WTC11 (cell line): Measurements from ENCODE around the gene POLE2. TPM values are rescaled to one million over a fixed set of nuclear protein-coding genes. Genes with fewer than 3 reads are reported as not detected.

Experiments
- ATAC-seq: fragments of 200-7000 bp; cut with Tn5 transposase; 2 replicates; pipeline ENCODE4 v1.10.0; 2021; ENCODE audit warnings: mild to moderate bottlenecking, moderate library complexity
- CTCF ChIA-PET: fragments of 300-600 bp; sonication (Branson Sonifier 250); formaldehyde crosslinking; loops from one replicate; lab custom pipeline; 2021; ENCODE audit warnings: antibody characterized with exemption; lab: Charles Lee
- POLR2A ChIA-PET: fragments of 350-600 bp; sonication (Branson Sonifier 250); formaldehyde crosslinking; loops from one replicate; lab custom pipeline; 2021; ENCODE audit warnings: antibody characterized with exemption; lab: Charles Lee
- DNase-seq: peaks from one replicate; pipeline ENCODE4 v3.0.0; 2021; ENCODE audit warnings: low spot score
- H3K27ac Mint-ChIP-seq: 2 replicates; pipeline ENCODE4 v1.8.0; 2021; ENCODE audit warnings: mixed read lengths
- H3K27me3 Mint-ChIP-seq: 2 replicates; pipeline ENCODE4 v1.8.0; 2021; ENCODE audit warnings: low read depth, mild to moderate bottlenecking, moderate library complexity, mixed read lengths
- H3K36me3 Mint-ChIP-seq: 2 replicates; pipeline ENCODE4 v1.8.0; 2021; ENCODE audit warnings: mixed read lengths
- H3K4me1 Mint-ChIP-seq: 2 replicates; pipeline ENCODE4 v1.8.0; 2022; ENCODE audit warnings: mixed read lengths
- H3K4me3 Mint-ChIP-seq: 2 replicates; pipeline ENCODE4 v1.8.0; 2021; ENCODE audit warnings: mild to moderate bottlenecking, moderate library complexity, mixed read lengths
- H3K9me3 Mint-ChIP-seq: 2 replicates; pipeline ENCODE4 v1.8.0; 2021; ENCODE audit warnings: mixed read lengths
- ATF1 ChIP-seq: sonication (generic); formaldehyde crosslinking; IDR thresholded peaks from 2 replicates; pipeline ENCODE4 v1.8.1; 2023; ENCODE audit warnings: mild to moderate bottlenecking, moderate library complexity, missing genetic modification reagents
- ETV6 ChIP-seq: sonication (generic); formaldehyde crosslinking; IDR thresholded peaks from 2 replicates; pipeline ENCODE4 v1.8.1; 2022; ENCODE audit warnings: mild to moderate bottlenecking, missing genetic modification reagents
- GABPB1 ChIP-seq: sonication (generic); formaldehyde crosslinking; IDR thresholded peaks from 2 replicates; pipeline ENCODE4 v1.8.1; 2023; ENCODE audit warnings: mild to moderate bottlenecking, missing genetic modification reagents
- GRHL2 ChIP-seq: fragments of 250-450 bp; sonication (Bioruptor Pico); IDR thresholded peaks from 2 replicates; pipeline ENCODE4 v1.8.0; 2022; ENCODE audit warnings: mild to moderate bottlenecking, moderate library complexity; ENCODE audit not compliant: insufficient replicate concordance, severe bottlenecking
- HMGA2 ChIP-seq: fragments of 250-450 bp; sonication (Bioruptor Pico); IDR thresholded peaks from 2 replicates; pipeline ENCODE4 v1.4.0; 2021; ENCODE audit warnings: mild to moderate bottlenecking, moderate library complexity
- NFATC4 ChIP-seq: fragments of 250-450 bp; sonication (Bioruptor Pico); IDR thresholded peaks from 2 replicates; pipeline ENCODE4 v1.9.0; 2021; ENCODE audit warnings: mild to moderate bottlenecking
- NFYB ChIP-seq: sonication (generic); formaldehyde crosslinking; conservative IDR thresholded peaks from 2 replicates; pipeline ENCODE4 v1.8.0; 2022; ENCODE audit warnings: low read depth, missing genetic modification reagents
- OVOL2 ChIP-seq: fragments of 250-450 bp; sonication (Bioruptor Pico); IDR thresholded peaks from 2 replicates; pipeline ENCODE4 v1.9.0; 2021; ENCODE audit warnings: mild to moderate bottlenecking, borderline replicate concordance
- SOX15 ChIP-seq: fragments of 250-450 bp; sonication (Bioruptor Pico); IDR thresholded peaks from 2 replicates; pipeline ENCODE4 v1.9.0; 2021; ENCODE audit warnings: mild to moderate bottlenecking
- SP1 ChIP-seq: sonication (generic); formaldehyde crosslinking; conservative IDR thresholded peaks from 2 replicates; pipeline ENCODE4 v1.8.1; 2022; ENCODE audit warnings: missing genetic modification reagents
- TCF7 ChIP-seq: sonication (generic); formaldehyde crosslinking; IDR thresholded peaks from 2 replicates; pipeline ENCODE4 v1.8.0; 2022; ENCODE audit warnings: mild to moderate bottlenecking, low read depth, missing genetic modification reagents, moderate library complexity
- TEAD4 ChIP-seq: sonication (generic); formaldehyde crosslinking; IDR thresholded peaks from 2 replicates; pipeline ENCODE4 v1.8.0; 2022; ENCODE audit warnings: mild to moderate bottlenecking, missing genetic modification reagents
- ZNF138 ChIP-seq: sonication (generic); formaldehyde crosslinking; conservative IDR thresholded peaks from 2 replicates; pipeline ENCODE4 v1.8.1; 2022; ENCODE audit warnings: mild to moderate bottlenecking, moderate library complexity, missing genetic modification reagents
- ZNF263 ChIP-seq: sonication (generic); formaldehyde crosslinking; IDR thresholded peaks from 2 replicates; pipeline ENCODE4 v1.8.1; 2022; ENCODE audit warnings: low read depth, mild to moderate bottlenecking, moderate library complexity, missing genetic modification reagents
- ZNF671 ChIP-seq: fragments of 250-450 bp; sonication (Bioruptor Pico); IDR thresholded peaks from 2 replicates; pipeline ENCODE4 v1.8.0; 2021; ENCODE audit warnings: mild to moderate bottlenecking
- total RNA-seq: library from RNA; stranded (reverse); gene quantifications from 3 replicates; pipeline ENCODE4 v1.2.3, GENCODE V29; 2021
- TF ChIP-seq, protein P1 (sequence below): sonication (generic); formaldehyde crosslinking; IDR thresholded peaks from 2 replicates; pipeline ENCODE4 v1.8.0; 2022; ENCODE audit warnings: mild to moderate bottlenecking, missing genetic modification reagents
- TF ChIP-seq, protein P2 (sequence below): fragments of 250-450 bp; sonication (Bioruptor Pico); IDR thresholded peaks from 2 replicates; pipeline ENCODE4 v1.8.0; 2021; ENCODE audit warnings: mild to moderate bottlenecking
- TF ChIP-seq, protein P3 (sequence below): sonication (generic); formaldehyde crosslinking; IDR thresholded peaks from 2 replicates; pipeline ENCODE4 v1.8.0; 2023; ENCODE audit warnings: missing genetic modification reagents
- TF ChIP-seq, protein P4 (sequence below): sonication (generic); formaldehyde crosslinking; IDR thresholded peaks from 2 replicates; pipeline ENCODE4 v1.8.1; 2022; ENCODE audit warnings: missing genetic modification reagents, borderline replicate concordance
- TF ChIP-seq, protein P5 (sequence below): sonication (generic); formaldehyde crosslinking; IDR thresholded peaks from 2 replicates; pipeline ENCODE4 v1.8.1; 2023; ENCODE audit warnings: mild to moderate bottlenecking, missing genetic modification reagents, borderline replicate concordance
- TF ChIP-seq, protein P6 (sequence below): sonication (generic); formaldehyde crosslinking; IDR thresholded peaks from 2 replicates; pipeline ENCODE4 v1.8.1; 2023; ENCODE audit warnings: mild to moderate bottlenecking, missing genetic modification reagents, moderate library complexity
- TF ChIP-seq, protein P7 (sequence below): sonication (generic); formaldehyde crosslinking; IDR thresholded peaks from 2 replicates; pipeline ENCODE4 v1.8.1; 2022; ENCODE audit warnings: low read depth, missing genetic modification reagents, borderline replicate concordance

Gene POLE2
- total RNA-seq, 1 experiment from 2014 or later: 24.6 TPM

DNA sequence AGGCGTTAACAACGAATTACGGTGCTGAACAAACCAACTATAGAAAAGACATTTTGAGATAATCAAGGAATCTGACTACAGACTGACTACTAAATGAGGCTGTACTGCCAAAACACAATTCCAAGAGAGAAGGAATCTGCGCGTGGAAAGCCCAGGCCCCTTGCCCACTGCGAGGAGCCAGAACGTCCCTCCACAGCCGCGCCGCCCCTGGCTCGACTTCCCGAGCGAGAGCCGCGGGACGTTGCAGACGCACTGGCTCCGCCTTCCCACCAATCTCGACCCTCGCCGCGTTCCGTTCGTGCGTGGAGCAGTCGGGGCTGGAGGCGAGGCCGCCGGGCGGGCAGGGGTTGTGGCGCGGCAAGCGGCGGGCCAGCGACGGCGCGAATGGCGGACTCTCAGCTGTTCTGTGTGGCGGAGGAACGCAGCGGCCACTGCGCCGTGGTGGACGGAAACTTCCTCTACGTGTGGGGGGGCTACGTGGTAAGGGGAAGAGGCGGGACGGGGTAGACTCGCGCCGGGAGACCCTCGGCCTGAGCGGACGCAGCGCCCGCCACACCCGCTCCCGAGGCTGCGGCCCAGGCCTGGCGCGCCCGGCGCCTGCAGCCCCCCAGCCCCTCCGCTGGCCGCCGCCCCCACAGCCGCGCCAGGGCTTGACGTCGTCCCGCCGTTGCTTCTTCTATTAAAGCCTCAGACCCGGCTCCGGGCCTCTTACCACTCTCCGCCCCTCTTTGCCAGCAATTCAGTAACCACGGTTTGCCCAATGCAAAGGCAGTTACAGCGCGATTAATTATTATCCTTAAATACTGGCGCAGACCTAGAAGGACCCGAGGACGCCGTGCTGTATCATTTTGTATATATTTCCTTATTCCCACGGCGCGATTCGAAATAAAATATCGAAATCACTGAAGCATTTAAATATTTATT lies 5.1 kb upstream of the POLE2 start, which contains the start of gene KLHDC1 (continued):
- TF ChIP-seq, protein P1, sequence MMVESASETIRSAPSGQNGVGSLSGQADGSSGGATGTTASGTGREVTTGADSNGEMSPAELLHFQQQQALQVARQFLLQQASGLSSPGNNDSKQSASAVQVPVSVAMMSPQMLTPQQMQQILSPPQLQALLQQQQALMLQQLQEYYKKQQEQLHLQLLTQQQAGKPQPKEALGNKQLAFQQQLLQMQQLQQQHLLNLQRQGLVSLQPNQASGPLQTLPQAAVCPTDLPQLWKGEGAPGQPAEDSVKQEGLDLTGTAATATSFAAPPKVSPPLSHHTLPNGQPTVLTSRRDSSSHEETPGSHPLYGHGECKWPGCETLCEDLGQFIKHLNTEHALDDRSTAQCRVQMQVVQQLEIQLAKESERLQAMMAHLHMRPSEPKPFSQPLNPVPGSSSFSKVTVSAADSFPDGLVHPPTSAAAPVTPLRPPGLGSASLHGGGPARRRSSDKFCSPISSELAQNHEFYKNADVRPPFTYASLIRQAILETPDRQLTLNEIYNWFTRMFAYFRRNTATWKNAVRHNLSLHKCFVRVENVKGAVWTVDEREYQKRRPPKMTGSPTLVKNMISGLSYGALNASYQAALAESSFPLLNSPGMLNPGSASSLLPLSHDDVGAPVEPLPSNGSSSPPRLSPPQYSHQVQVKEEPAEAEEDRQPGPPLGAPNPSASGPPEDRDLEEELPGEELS (CRISPR knock-in tag): peak; percentile 79; the same call in 1 of the 2 replicates
- 0 out of 2 replicates have a peak, but pooled peaks have one; percentile 27 for TF ChIP-seq TCF7
- TF ChIP-seq, all 79 proteins: peak for 16

DNA sequence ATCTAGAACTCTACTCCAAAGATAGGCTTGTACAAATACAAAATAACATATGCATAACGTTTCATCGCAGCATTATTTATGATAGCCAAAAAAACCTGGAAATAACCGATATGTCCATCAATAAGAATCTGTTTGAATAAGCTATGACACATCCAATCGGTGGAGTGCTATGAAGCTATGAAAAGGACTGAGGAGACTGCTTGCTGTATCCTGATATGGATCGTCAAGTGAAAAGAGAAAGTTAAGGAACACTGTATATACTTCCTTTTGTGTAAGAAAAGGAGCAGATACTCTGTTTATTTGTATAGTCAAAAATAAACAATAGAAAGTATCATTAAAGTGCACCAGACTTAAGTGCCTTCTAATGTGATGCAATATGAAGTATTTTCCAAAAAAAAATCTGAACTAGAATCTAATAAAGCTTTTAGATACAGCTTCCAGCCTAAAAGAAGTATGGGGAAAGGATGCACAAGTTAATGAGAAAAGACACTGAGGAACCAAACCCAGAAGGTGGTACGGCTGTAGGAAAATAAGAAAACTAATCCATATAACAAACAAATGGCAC lies 4.3 kb upstream of the POLE2 start:
- no peak for ATAC-seq
- ChIA-PET POLR2A (interaction anchor here (0.5 to 1.4 kb wide), 3 partner anchors 58 to 956 kb away, joined by 3 to 4 read pairs (median 3); partner anchors contain the start of genes MGAT2 and RPL36AL), CTCF (interaction anchor here (1.0 to 1.9 kb wide), 3 partner anchors 58 to 170 kb away, joined by 3 to 5 read pairs (median 4); partner anchors contain the start of gene NEMF)
- TF ChIP-seq SOX15 (CRISPR knock-in tag) (no peak), ZNF671 (no peak), GRHL2 (no peak), OVOL2 (CRISPR knock-in tag) (no peak), ATF1 (CRISPR knock-in tag) (no peak), NFATC4 (CRISPR knock-in tag) (no peak), ZNF263 (CRISPR knock-in tag) (no peak), SP1 (no peak), HMGA2 (CRISPR knock-in tag) (no peak), GABPB1 (CRISPR knock-in tag) (no peak), ZNF138 (CRISPR knock-in tag) (no peak), TEAD4 (no peak), NFYB (CRISPR knock-in tag) (no peak), ETV6 (CRISPR knock-in tag) (no peak)
- TF ChIP-seq, protein P2, sequence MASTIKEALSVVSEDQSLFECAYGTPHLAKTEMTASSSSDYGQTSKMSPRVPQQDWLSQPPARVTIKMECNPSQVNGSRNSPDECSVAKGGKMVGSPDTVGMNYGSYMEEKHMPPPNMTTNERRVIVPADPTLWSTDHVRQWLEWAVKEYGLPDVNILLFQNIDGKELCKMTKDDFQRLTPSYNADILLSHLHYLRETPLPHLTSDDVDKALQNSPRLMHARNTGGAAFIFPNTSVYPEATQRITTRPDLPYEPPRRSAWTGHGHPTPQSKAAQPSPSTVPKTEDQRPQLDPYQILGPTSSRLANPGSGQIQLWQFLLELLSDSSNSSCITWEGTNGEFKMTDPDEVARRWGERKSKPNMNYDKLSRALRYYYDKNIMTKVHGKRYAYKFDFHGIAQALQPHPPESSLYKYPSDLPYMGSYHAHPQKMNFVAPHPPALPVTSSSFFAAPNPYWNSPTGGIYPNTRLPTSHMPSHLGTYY (CRISPR knock-in tag): no peak
- TF ChIP-seq, protein P3, sequence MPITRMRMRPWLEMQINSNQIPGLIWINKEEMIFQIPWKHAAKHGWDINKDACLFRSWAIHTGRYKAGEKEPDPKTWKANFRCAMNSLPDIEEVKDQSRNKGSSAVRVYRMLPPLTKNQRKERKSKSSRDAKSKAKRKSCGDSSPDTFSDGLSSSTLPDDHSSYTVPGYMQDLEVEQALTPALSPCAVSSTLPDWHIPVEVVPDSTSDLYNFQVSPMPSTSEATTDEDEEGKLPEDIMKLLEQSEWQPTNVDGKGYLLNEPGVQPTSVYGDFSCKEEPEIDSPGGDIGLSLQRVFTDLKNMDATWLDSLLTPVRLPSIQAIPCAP: no peak
- TF ChIP-seq, protein P4, sequence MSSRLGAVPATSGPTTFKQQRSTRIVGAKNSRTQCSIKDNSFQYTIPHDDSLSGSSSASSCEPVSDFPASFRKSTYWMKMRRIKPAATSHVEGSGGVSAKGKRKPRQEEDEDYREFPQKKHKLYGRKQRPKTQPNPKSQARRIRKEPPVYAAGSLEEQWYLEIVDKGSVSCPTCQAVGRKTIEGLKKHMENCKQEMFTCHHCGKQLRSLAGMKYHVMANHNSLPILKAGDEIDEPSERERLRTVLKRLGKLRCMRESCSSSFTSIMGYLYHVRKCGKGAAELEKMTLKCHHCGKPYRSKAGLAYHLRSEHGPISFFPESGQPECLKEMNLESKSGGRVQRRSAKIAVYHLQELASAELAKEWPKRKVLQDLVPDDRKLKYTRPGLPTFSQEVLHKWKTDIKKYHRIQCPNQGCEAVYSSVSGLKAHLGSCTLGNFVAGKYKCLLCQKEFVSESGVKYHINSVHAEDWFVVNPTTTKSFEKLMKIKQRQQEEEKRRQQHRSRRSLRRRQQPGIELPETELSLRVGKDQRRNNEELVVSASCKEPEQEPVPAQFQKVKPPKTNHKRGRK (CRISPR knock-in tag): no peak
- TF ChIP-seq, protein P5, sequence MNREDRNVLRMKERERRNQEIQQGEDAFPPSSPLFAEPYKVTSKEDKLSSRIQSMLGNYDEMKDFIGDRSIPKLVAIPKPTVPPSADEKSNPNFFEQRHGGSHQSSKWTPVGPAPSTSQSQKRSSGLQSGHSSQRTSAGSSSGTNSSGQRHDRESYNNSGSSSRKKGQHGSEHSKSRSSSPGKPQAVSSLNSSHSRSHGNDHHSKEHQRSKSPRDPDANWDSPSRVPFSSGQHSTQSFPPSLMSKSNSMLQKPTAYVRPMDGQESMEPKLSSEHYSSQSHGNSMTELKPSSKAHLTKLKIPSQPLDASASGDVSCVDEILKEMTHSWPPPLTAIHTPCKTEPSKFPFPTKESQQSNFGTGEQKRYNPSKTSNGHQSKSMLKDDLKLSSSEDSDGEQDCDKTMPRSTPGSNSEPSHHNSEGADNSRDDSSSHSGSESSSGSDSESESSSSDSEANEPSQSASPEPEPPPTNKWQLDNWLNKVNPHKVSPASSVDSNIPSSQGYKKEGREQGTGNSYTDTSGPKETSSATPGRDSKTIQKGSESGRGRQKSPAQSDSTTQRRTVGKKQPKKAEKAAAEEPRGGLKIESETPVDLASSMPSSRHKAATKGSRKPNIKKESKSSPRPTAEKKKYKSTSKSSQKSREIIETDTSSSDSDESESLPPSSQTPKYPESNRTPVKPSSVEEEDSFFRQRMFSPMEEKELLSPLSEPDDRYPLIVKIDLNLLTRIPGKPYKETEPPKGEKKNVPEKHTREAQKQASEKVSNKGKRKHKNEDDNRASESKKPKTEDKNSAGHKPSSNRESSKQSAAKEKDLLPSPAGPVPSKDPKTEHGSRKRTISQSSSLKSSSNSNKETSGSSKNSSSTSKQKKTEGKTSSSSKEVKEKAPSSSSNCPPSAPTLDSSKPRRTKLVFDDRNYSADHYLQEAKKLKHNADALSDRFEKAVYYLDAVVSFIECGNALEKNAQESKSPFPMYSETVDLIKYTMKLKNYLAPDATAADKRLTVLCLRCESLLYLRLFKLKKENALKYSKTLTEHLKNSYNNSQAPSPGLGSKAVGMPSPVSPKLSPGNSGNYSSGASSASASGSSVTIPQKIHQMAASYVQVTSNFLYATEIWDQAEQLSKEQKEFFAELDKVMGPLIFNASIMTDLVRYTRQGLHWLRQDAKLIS (CRISPR knock-in tag): no peak
- TF ChIP-seq, protein P6, sequence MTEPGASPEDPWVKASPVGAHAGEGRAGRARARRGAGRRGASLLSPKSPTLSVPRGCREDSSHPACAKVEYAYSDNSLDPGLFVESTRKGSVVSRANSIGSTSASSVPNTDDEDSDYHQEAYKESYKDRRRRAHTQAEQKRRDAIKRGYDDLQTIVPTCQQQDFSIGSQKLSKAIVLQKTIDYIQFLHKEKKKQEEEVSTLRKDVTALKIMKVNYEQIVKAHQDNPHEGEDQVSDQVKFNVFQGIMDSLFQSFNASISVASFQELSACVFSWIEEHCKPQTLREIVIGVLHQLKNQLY (CRISPR knock-in tag): no peak
- TF ChIP-seq, protein P7, sequence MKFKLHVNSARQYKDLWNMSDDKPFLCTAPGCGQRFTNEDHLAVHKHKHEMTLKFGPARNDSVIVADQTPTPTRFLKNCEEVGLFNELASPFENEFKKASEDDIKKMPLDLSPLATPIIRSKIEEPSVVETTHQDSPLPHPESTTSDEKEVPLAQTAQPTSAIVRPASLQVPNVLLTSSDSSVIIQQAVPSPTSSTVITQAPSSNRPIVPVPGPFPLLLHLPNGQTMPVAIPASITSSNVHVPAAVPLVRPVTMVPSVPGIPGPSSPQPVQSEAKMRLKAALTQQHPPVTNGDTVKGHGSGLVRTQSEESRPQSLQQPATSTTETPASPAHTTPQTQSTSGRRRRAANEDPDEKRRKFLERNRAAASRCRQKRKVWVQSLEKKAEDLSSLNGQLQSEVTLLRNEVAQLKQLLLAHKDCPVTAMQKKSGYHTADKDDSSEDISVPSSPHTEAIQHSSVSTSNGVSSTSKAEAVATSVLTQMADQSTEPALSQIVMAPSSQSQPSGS: no peak
- TF ChIP-seq, all 79 proteins: peak for 0
- no peaks in the 10 kb centered on the region for H3K36me3 Mint-ChIP-seq
- no peak for DNase-seq
- H3K9me3 Mint-ChIP-seq: no peaks in the 10 kb centered on the region
- H3K27ac Mint-ChIP-seq: no peak overlapping the region
- H3K4me1 Mint-ChIP-seq: peaks cover 27% of the 10 kb centered on the region
- peak overlapping the region; percentile 70 for H3K4me3 Mint-ChIP-seq
- peaks cover 50% of the 10 kb centered on the region for H3K27me3 Mint-ChIP-seq
